OCI-LY7 (cell line): ENCODE data around the gene SRCAP. TPM values are rescaled to one million over a fixed set of nuclear protein-coding genes. Genes with fewer than 3 reads are reported as not detected.

Experiments
- BruUV-seq: library from RNA; stranded (reverse); fragments of 400-500 nt; replicated peaks from 2 replicates; lab custom pipeline; 2021; lab: Mats Ljungman, UMichigan
- CTCF ChIA-PET: fragments of 300-600 bp; sonication (Branson Sonifier 250); formaldehyde crosslinking; loops from one replicate; lab custom pipeline; 2022; ENCODE audit warnings: antibody characterized with exemption; ENCODE audit not compliant: unreplicated experiment; lab: Charles Lee
- POLR2A ChIA-PET: fragments of 300-600 bp; sonication (Branson Sonifier 250); formaldehyde crosslinking; loops from one replicate; lab custom pipeline; 2022; ENCODE audit warnings: antibody characterized with exemption; lab: Charles Lee
- DNase-seq: peaks from one replicate; pipeline ENCODE4 v3.0.0-alpha.2; 2015; ENCODE audit warnings: low spot score
- H2AFZ ChIP-seq: fragments of 200-600 bp; sonication (generic), shearing (Covaris generic); 2 replicates; pipeline ENCODE4 v1.6.1; 2014; ENCODE audit warnings: mild to moderate bottlenecking, antibody characterized with exemption, low read length, moderate library complexity
- H3K27ac ChIP-seq: fragments of 200-600 bp; sonication (generic); 2 replicates; pipeline ENCODE4 v1.5.1; 2014; ENCODE audit warnings: mixed run types, low read depth, mild to moderate bottlenecking, moderate library complexity, low read length, inconsistent platforms; ENCODE audit not compliant: poor library complexity, severe bottlenecking
- H3K36me3 ChIP-seq: fragments of 200-600 bp; sonication (generic); 2 replicates; pipeline ENCODE4 v1.6.1; 2014; ENCODE audit warnings: mild to moderate bottlenecking, antibody characterized with exemption, low read length, moderate library complexity, mixed read lengths; ENCODE audit not compliant: insufficient read depth
- H3K4me1 ChIP-seq: fragments of 200-600 bp; sonication (generic); 2 replicates; pipeline ENCODE4 v1.5.1; 2014; ENCODE audit warnings: mild to moderate bottlenecking, low read length; ENCODE audit not compliant: insufficient read depth, poor library complexity, severe bottlenecking
- H3K4me2 ChIP-seq: fragments of 200-600 bp; sonication (generic); 2 replicates; pipeline ENCODE4 v1.6.1; 2014; ENCODE audit warnings: mild to moderate bottlenecking, low read length
- H3K4me3 ChIP-seq: fragments of 200-600 bp; sonication (generic); 2 replicates; pipeline ENCODE4 v1.5.1; 2014; ENCODE audit warnings: mild to moderate bottlenecking, low read depth, low read length; ENCODE audit not compliant: poor library complexity, severe bottlenecking
- H3K79me2 ChIP-seq: fragments of 200-600 bp; sonication (generic); 2 replicates; pipeline ENCODE4 v1.6.1; 2016; ENCODE audit warnings: low read depth, mild to moderate bottlenecking, low read length, moderate library complexity, mixed read lengths; ENCODE audit not compliant: insufficient read depth
- H3K9me2 ChIP-seq: fragments of 200-600 bp; sonication (generic); 2 replicates; pipeline ENCODE4 v1.6.1; 2016; ENCODE audit warnings: mild to moderate bottlenecking, low read length, mixed read lengths; ENCODE audit not compliant: insufficient read depth
- H3K9me3 ChIP-seq: fragments of 200-600 bp; sonication (generic); 2 replicates; pipeline ENCODE4 v1.6.1; 2014; ENCODE audit warnings: mild to moderate bottlenecking, mixed run types, low read length, mixed read lengths
- H4K20me1 ChIP-seq: fragments of 200-600 bp; sonication (generic); 2 replicates; pipeline ENCODE4 v1.6.1; 2014; ENCODE audit warnings: mild to moderate bottlenecking, antibody characterized with exemption, low read length, moderate library complexity, mixed read lengths; ENCODE audit not compliant: insufficient read depth
- EZH2phosphoT487 ChIP-seq: fragments of 200-600 bp; sonication (generic); IDR thresholded peaks from 2 replicates; pipeline ENCODE4 v1.6.1; 2018; ENCODE audit warnings: low read depth, borderline replicate concordance, mild to moderate bottlenecking, mixed run types, antibody characterized with exemption, low read length, moderate library complexity, mixed read lengths
- intact Hi-C: fragments of 100-400 bp; cut with micrococcal nuclease; formaldehyde crosslinking; loops from one replicate; pipeline ENCODE4 v1.10.0; 2022; ENCODE audit not compliant: unreplicated experiment
- total RNA-seq, 2 experiments: library from RNA; depleted of rRNA in 1 of 2; stranded (reverse); fragments of >200 nt in 1 of 2; shearing (Covaris generic) in 1 of 2; gene quantifications; 2 replicates each; pipeline ENCODE4 v1.2.3, GENCODE V29; 2014 to 2022
- TF ChIP-seq, protein P1 (sequence below): fragments of 200-600 bp; sonication (generic); conservative IDR thresholded peaks from 2 replicates; pipeline ENCODE4 v1.5.1; 2014; ENCODE audit warnings: mild to moderate bottlenecking, antibody characterized with exemption, low read length, moderate library complexity, mixed read lengths

The SRCAP gene
- total RNA-seq, 2 experiments from 2014 or later, result 41.8 to 93.7 TPM

DNA sequence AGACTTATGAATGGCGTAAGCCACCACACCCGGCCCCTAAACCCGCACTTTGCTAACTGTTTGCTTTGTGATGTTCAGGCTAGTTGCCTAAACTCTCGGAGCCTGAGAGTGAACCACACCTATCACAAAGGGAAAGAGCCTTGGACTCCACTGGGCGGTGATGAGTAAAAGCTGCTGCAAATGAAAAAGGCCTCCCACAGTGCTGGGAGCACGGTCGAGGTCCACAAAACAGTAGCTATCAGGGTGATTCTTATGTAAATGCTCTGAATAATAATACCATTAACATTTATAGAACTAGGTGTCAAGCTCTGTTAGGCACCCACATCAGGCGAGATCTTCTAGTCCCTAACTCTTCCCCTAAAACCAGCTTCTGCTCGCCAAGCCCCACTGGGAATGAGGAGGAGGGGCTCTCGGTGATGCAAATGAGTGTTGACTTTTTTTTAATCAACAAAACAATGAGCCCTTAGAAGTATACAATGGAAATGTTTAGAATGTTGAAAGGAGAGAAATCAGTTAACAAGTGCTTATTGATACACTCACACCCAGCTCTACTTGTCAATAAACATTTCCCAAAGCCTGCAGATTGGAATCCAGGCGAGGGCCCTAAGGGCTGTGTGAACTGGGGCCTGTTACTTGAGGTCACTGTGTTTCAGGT lies 20.9 kb upstream of the SRCAP start:
- no TSS peak for BruUV-seq
- TF ChIP-seq EZH2phosphoT487, result no peak
- TF ChIP-seq, protein P1, sequence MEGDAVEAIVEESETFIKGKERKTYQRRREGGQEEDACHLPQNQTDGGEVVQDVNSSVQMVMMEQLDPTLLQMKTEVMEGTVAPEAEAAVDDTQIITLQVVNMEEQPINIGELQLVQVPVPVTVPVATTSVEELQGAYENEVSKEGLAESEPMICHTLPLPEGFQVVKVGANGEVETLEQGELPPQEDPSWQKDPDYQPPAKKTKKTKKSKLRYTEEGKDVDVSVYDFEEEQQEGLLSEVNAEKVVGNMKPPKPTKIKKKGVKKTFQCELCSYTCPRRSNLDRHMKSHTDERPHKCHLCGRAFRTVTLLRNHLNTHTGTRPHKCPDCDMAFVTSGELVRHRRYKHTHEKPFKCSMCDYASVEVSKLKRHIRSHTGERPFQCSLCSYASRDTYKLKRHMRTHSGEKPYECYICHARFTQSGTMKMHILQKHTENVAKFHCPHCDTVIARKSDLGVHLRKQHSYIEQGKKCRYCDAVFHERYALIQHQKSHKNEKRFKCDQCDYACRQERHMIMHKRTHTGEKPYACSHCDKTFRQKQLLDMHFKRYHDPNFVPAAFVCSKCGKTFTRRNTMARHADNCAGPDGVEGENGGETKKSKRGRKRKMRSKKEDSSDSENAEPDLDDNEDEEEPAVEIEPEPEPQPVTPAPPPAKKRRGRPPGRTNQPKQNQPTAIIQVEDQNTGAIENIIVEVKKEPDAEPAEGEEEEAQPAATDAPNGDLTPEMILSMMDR, result no peak
- no peak overlapping the region for H3K4me2 ChIP-seq
- ChIA-PET POLR2A (no interaction called here), CTCF (no interaction called here)
- no peaks in the 10 kb centered on the region for H3K36me3 ChIP-seq
- DNase-seq, result no peak
- H3K9me2 ChIP-seq, result no peaks in the 10 kb centered on the region
- H3K4me3 ChIP-seq, result no peak overlapping the region
- H4K20me1 ChIP-seq, result no peaks in the 10 kb centered on the region
- H3K4me1 ChIP-seq, result no peaks in the 10 kb centered on the region
- no peak overlapping the region for H3K27ac ChIP-seq
- no peaks in the 10 kb centered on the region for H3K79me2 ChIP-seq
- H2AFZ ChIP-seq, result no peak overlapping the region
- intact Hi-C loops, result no loop called here
- no peaks in the 10 kb centered on the region for H3K9me3 ChIP-seq

- Histone ChIP-seq H4K20me1 (no peaks in the 10 kb centered on the region), H3K36me3 (no peaks in the 10 kb centered on the region), H3K4me3 (no peak overlapping the region), H3K4me1 (no peaks in the 10 kb centered on the region), H3K9me3 (no peaks in the 10 kb centered on the region), H2AFZ (no peak overlapping the region), H3K9me2 (no peaks in the 10 kb centered on the region), H3K27ac (no peak overlapping the region), H3K4me2 (no peak overlapping the region), H3K79me2 (no peaks in the 10 kb centered on the region)
- intact Hi-C loops, result no loop called here
- POLR2A ChIA-PET, result no interaction called here
- no peak for DNase-seq
- TF ChIP-seq, protein P1, result no peak
- TF ChIP-seq EZH2phosphoT487, result no peak
- CTCF ChIA-PET, result no interaction called here
- no TSS peak for BruUV-seq
Observed at GRCh38 chr16:30678586-30678970, 20.4 kb upstream of the SRCAP start.

GRCh38 chr16:30680326-30680725 lies 18.6 kb upstream of the SRCAP start:
- H3K9me2 ChIP-seq, result no peaks in the 10 kb centered on the region
- ChIA-PET POLR2A (no interaction called here), CTCF (no interaction called here)
- no TSS peak for BruUV-seq
- H3K36me3 ChIP-seq, result no peaks in the 10 kb centered on the region
- no peak overlapping the region for H3K27ac ChIP-seq
- H3K9me3 ChIP-seq, result no peaks in the 10 kb centered on the region
- TF ChIP-seq, protein P1, result no peak
- no peak for TF ChIP-seq EZH2phosphoT487
- H2AFZ ChIP-seq, result no peak overlapping the region
- no peaks in the 10 kb centered on the region for H3K4me1 ChIP-seq
- H3K79me2 ChIP-seq, result no peaks in the 10 kb centered on the region
- DNase-seq, result no peak
- intact Hi-C loops, result no loop called here
- no peaks in the 10 kb centered on the region for H4K20me1 ChIP-seq
- H3K4me2 ChIP-seq, result no peak overlapping the region
- no peak overlapping the region for H3K4me3 ChIP-seq
